NCI-H1048 (cell line): ENCODE data around the gene REEP6.
"Not testable (repeated sequence)": the region's sequence is repeated elsewhere in the genome, so short reads cannot be mapped to it uniquely, and the experiment has no call there.

Source experiments
- DNase-seq: peaks from one replicate; lab custom pipeline; 2025; lab: John Stamatoyannopoulos, UW

REEP6 gene

GRCh38 chr19:1524287-1524971 is 33.4 kb downstream of the REEP6 start:
- no peak for DNase-seq

- DNase-seq = no peak
Measured at GRCh38 chr19:1524972-1525325, 34.0 kb downstream of the REEP6 start.

- DNase-seq = no peak
Measured at GRCh38 chr19:1525343-1525742, 34.4 kb downstream of the REEP6 start.

GRCh38 chr19:1526066-1526778 is 35.2 kb downstream of the REEP6 start:
- DNase-seq = no peak

- DNase-seq = no peak
Measured at GRCh38 chr19:1526979-1527649, 36.1 kb downstream of the REEP6 start.

GRCh38 chr19:1527650-1528309 is 36.8 kb downstream of the REEP6 start:
- DNase-seq = no peak

- no peak for DNase-seq
Measured at GRCh38 chr19:1528596-1529429, 37.8 kb downstream of the REEP6 start.

- no peak for DNase-seq
Measured at GRCh38 chr19:1529430-1529816, 38.4 kb downstream of the REEP6 start.

GRCh38 chr19:1530856-1531255 is 39.9 kb downstream of the REEP6 start:
- not testable (repeated sequence) for DNase-seq

GRCh38 chr19:1531587-1531986 is 40.6 kb downstream of the REEP6 start:
- no peak for DNase-seq

- no peak for DNase-seq
Measured at GRCh38 chr19:1532003-1532402, 41.0 kb downstream of the REEP6 start.

GRCh38 chr19:1533510-1534150 is 42.6 kb downstream of the REEP6 start:
- no peak for DNase-seq

GRCh38 chr19:1534972-1535371 is 44.0 kb downstream of the REEP6 start:
- no peak for DNase-seq

GRCh38 chr19:1535699-1536098 is 44.7 kb downstream of the REEP6 start:
- DNase-seq = not testable (repeated sequence)

- no peak for DNase-seq
Measured at GRCh38 chr19:1538978-1539377, 48.0 kb downstream of the REEP6 start.

- DNase-seq = not testable (repeated sequence)
Measured at GRCh38 chr19:1539749-1540148, 48.8 kb downstream of the REEP6 start.

GRCh38 chr19:1540365-1540925 is 49.5 kb downstream of the REEP6 start:
- DNase-seq = no peak
